Measurements from ENCODE around the gene COQ9.

The COQ9 gene

GRCh38 chr16:57445510-57445909 is 1.8 kb upstream of the COQ9 start:
- Histone ChIP-seq H3K4me3 (ENCODE audit: low read length, poor library complexity, severe bottlenecking) (peak overlapping the region; percentile 92), H2AFZ (ENCODE audit: low read length) (no peak overlapping the region), H3K9ac (ENCODE audit: low read depth, low read length, poor library complexity, severe bottlenecking) (no peak overlapping the region), H3K9me2 (replicated peaks; ENCODE audit: low read depth, low read length) (no peaks in the 10 kb centered on the region), H3K4me1 (ENCODE audit: insufficient read depth, low read length, poor library complexity, severe bottlenecking) (peaks cover 31% of the 10 kb centered on the region), H3K4me2 (ENCODE audit: low read depth, low read length, poor library complexity, severe bottlenecking) (peak overlapping the region; percentile 84), H3K36me3 (ENCODE audit: insufficient read depth, low read length) (peaks cover 4% of the 10 kb centered on the region; the same call in 1 of the 2 replicates), H3F3A (ENCODE audit: low read depth) (no peaks in the 10 kb centered on the region), H3K27me3 (ENCODE audit: insufficient read depth, low read length, poor library complexity, severe bottlenecking) (no peaks in the 10 kb centered on the region), H3K9me3 (ENCODE audit: insufficient read depth, low read depth, low read length) (peaks cover 5% of the 10 kb centered on the region; the same call in 1 of the 2 replicates), H3K79me2 (ENCODE audit: insufficient read depth, low read length) (peaks cover 50% of the 10 kb centered on the region), H4K20me1 (ENCODE audit: insufficient read depth, low read length, poor library complexity, severe bottlenecking) (peaks cover 4% of the 10 kb centered on the region)
- TF ChIP-seq EZH2phosphoT487 (IDR thresholded peaks at IDR 0.05; ENCODE audit: borderline replicate concordance) (no peak), CTCF (conservative IDR thresholded peaks at IDR 0.05; ENCODE audit: low read length) (no peak)

- Histone ChIP-seq H3K4me1 (ENCODE audit: insufficient read depth, low read length, poor library complexity, severe bottlenecking) (peaks cover 31% of the 10 kb centered on the region), H3K36me3 (ENCODE audit: insufficient read depth, low read length) (no peaks in the 10 kb centered on the region), H2AFZ (ENCODE audit: low read length) (peak overlapping the region; percentile 89), H3K9me2 (replicated peaks; ENCODE audit: low read depth, low read length) (no peaks in the 10 kb centered on the region), H4K20me1 (ENCODE audit: insufficient read depth, low read length, poor library complexity, severe bottlenecking) (peaks cover 4% of the 10 kb centered on the region), H3K27me3 (ENCODE audit: insufficient read depth, low read length, poor library complexity, severe bottlenecking) (no peaks in the 10 kb centered on the region), H3K79me2 (ENCODE audit: insufficient read depth, low read length) (peaks cover 50% of the 10 kb centered on the region), H3K4me3 (ENCODE audit: low read length, poor library complexity, severe bottlenecking) (peak overlapping the region; percentile 92), H3K9me3 (ENCODE audit: insufficient read depth, low read depth, low read length) (no peaks in the 10 kb centered on the region), H3K4me2 (ENCODE audit: low read depth, low read length, poor library complexity, severe bottlenecking) (peak overlapping the region; percentile 84), H3K9ac (ENCODE audit: low read depth, low read length, poor library complexity, severe bottlenecking) (peak overlapping the region; percentile 97), H3F3A (ENCODE audit: low read depth) (no peaks in the 10 kb centered on the region)
- no peak for TF ChIP-seq CTCF (conservative IDR thresholded peaks at IDR 0.05; ENCODE audit: low read length)
- no peak for TF ChIP-seq EZH2phosphoT487 (IDR thresholded peaks at IDR 0.05; ENCODE audit: borderline replicate concordance)
These were observed 621 bp upstream of the COQ9 start for GRCh38 chr16:57446531-57447185.

- Histone ChIP-seq H3K36me3 (ENCODE audit: insufficient read depth, low read length) (peaks cover 18% of the 10 kb centered on the region; the same call in 1 of the 2 replicates), H3K79me2 (ENCODE audit: insufficient read depth, low read length) (peaks cover 24% of the 10 kb centered on the region), H3F3A (ENCODE audit: low read depth) (no peaks in the 10 kb centered on the region), H3K9me3 (ENCODE audit: insufficient read depth, low read depth, low read length) (no peaks in the 10 kb centered on the region), H3K9ac (ENCODE audit: low read depth, low read length, poor library complexity, severe bottlenecking) (no peak overlapping the region), H3K4me2 (ENCODE audit: low read depth, low read length, poor library complexity, severe bottlenecking) (no peak overlapping the region), H3K4me1 (ENCODE audit: insufficient read depth, low read length, poor library complexity, severe bottlenecking) (peaks cover 15% of the 10 kb centered on the region), H3K4me3 (ENCODE audit: low read length, poor library complexity, severe bottlenecking) (no peak overlapping the region), H4K20me1 (ENCODE audit: insufficient read depth, low read length, poor library complexity, severe bottlenecking) (no peaks in the 10 kb centered on the region), H3K27me3 (ENCODE audit: insufficient read depth, low read length, poor library complexity, severe bottlenecking) (no peaks in the 10 kb centered on the region), H3K9me2 (replicated peaks; ENCODE audit: low read depth, low read length) (no peaks in the 10 kb centered on the region), H2AFZ (ENCODE audit: low read length) (no peak overlapping the region)
- no peak for TF ChIP-seq EZH2phosphoT487 (IDR thresholded peaks at IDR 0.05; ENCODE audit: borderline replicate concordance)
These were observed 4.7 kb downstream of the COQ9 start for GRCh38 chr16:57452021-57452420.
